T-helper 22 cell (primary cell): Measurements from ENCODE around the gene ANXA5.

Experiments used
- DNase-seq: peaks from one replicate; pipeline ENCODE4 v3.0.0-alpha.2; 2020; ENCODE audit warnings: low read depth

ANXA5 gene

GRCh38 chr4:121712001-121712651 is 15.3 kb upstream of the ANXA5 start:
- no peak for DNase-seq

- no peak for DNase-seq
Observed at GRCh38 chr4:121711263-121712000, 14.7 kb upstream of the ANXA5 start.

- DNase-seq: no peak
Observed at GRCh38 chr4:121709766-121710405, 13.1 kb upstream of the ANXA5 start.

GRCh38 chr4:121707344-121707743 is 10.6 kb upstream of the ANXA5 start:
- DNase-seq: no peak

- DNase-seq: no peak
Observed at GRCh38 chr4:121706595-121707021, 9.8 kb upstream of the ANXA5 start.

- no peak for DNase-seq
Observed at GRCh38 chr4:121705521-121705920, 8.7 kb upstream of the ANXA5 start.

- DNase-seq: no peak
Observed at GRCh38 chr4:121702136-121702535, 5.4 kb upstream of the ANXA5 start.

- DNase-seq: no peak
Observed at GRCh38 chr4:121701263-121701662, 4.5 kb upstream of the ANXA5 start.

GRCh38 chr4:121698236-121698671 is 1.5 kb upstream of the ANXA5 start:
- no peak for DNase-seq

- DNase-seq: no peak
Observed at GRCh38 chr4:121697564-121697963, 784 bp upstream of the ANXA5 start.

- peak; percentile 38 for DNase-seq
Observed at GRCh38 chr4:121696170-121696580, 605 bp downstream of the ANXA5 start.

- DNase-seq: no peak
Observed at GRCh38 chr4:121693886-121694285, 2.9 kb downstream of the ANXA5 start.

- no peak for DNase-seq
Observed at GRCh38 chr4:121693450-121693849, 3.3 kb downstream of the ANXA5 start.

- no peak for DNase-seq
Observed at GRCh38 chr4:121692261-121692660, 4.5 kb downstream of the ANXA5 start.

GRCh38 chr4:121690001-121690400 is 6.8 kb downstream of the ANXA5 start:
- no peak for DNase-seq

- DNase-seq: no peak
Observed at GRCh38 chr4:121688701-121689100, 8.1 kb downstream of the ANXA5 start.

GRCh38 chr4:121688261-121688660 is 8.5 kb downstream of the ANXA5 start:
- no peak for DNase-seq

- DNase-seq: no peak
Observed at GRCh38 chr4:121686255-121686654, 10.5 kb downstream of the ANXA5 start.

- no peak for DNase-seq
Observed at GRCh38 chr4:121685257-121685656, 11.5 kb downstream of the ANXA5 start.

- no peak for DNase-seq
Observed at GRCh38 chr4:121684561-121684960, 12.2 kb downstream of the ANXA5 start.

- DNase-seq: no peak
Observed at GRCh38 chr4:121684016-121684415, 12.8 kb downstream of the ANXA5 start.

- no peak for DNase-seq
Observed at GRCh38 chr4:121680571-121680970, 16.2 kb downstream of the ANXA5 start.

- DNase-seq: no peak
Observed at GRCh38 chr4:121679951-121680350, 16.8 kb downstream of the ANXA5 start.
